HepG2 (cell line): Measurements from ENCODE around the gene PFN1. TPM values are rescaled to one million over a fixed set of nuclear protein-coding genes. Genes with fewer than 3 reads are reported as not detected.

Source experiments
- ATAC-seq: fragments of 200-7000 bp; cut with Tn5 transposase; 3 replicates; pipeline ENCODE4 v1.9.1; 2020; ENCODE audit warnings: mild to moderate bottlenecking, moderate library complexity
- BruUV-seq: library from RNA; stranded (reverse); fragments of 400-500 nt; replicated peaks from 2 replicates; lab custom pipeline; 2021; lab: Mats Ljungman, UMichigan
- CTCF ChIA-PET: fragments of 300-600 bp; formaldehyde crosslinking; extraction: SDS; loops from one replicate; lab custom pipeline; 2021; ENCODE audit warnings: low total read pairs, inconsistent platforms, low intra/inter-chr PET ratio; lab: Yijun Ruan, JAX
- POLR2A ChIA-PET: fragments of 350-600 bp; sonication (Branson Sonifier 250); formaldehyde crosslinking; loops from one replicate; lab custom pipeline; 2020; ENCODE audit warnings: antibody characterized with exemption, inconsistent platforms; lab: Yijun Ruan, JAX
- DNase-seq: peaks from one replicate; pipeline ENCODE4 v3.0.0-alpha.2; 2015; ENCODE audit warnings: low spot score
- FAIRE-seq: peaks from 3 replicates; lab custom pipeline; 2011; peaks lifted over from hg19 to GRCh38; lab: Jason Lieb, UNC
- H2AFZ ChIP-seq: one replicate; pipeline ENCODE4 v1.6.1; 2011; ENCODE audit warnings: low read length, inconsistent platforms
- H3K27ac ChIP-seq: fragments of 300-600 bp; 3 replicates; pipeline ENCODE4 v1.8.0; 2011; ENCODE audit warnings: mixed run types, mild to moderate bottlenecking, mixed read lengths, low read length, inconsistent platforms; ENCODE audit not compliant: insufficient read depth; ENCODE audit errors: extremely low read length
- H3K27me3 ChIP-seq, 2 experiments: fragments of 200-600 bp in 1 of 2; 2 replicates in 1 of 2; 3 replicates in 1 of 2; pipeline versions ENCODE4 v1.6.0 to v1.8.0; 2011; ENCODE audit warnings: low read length in 2 of 2, mild to moderate bottlenecking in 2 of 2, moderate library complexity in 2 of 2, inconsistent platforms in 1 of 2; ENCODE audit not compliant: insufficient read depth in 2 of 2, control insufficient read depth in 1 of 2
- H3K36me3 ChIP-seq, 2 experiments: fragments of 200-600 bp in 1 of 2; replicated peaks in 1 of 2; 2 replicates in 1 of 2; 3 replicates in 1 of 2; pipeline versions ENCODE4 v1.5.1 to v1.8.0; 2011; ENCODE audit warnings: low read length in 2 of 2, inconsistent platforms in 1 of 2; ENCODE audit not compliant: insufficient read depth in 2 of 2, control insufficient read depth in 1 of 2
- H3K4me1 ChIP-seq: 2 replicates; pipeline ENCODE4 v1.5.1; 2012; ENCODE audit warnings: low read length, inconsistent platforms; ENCODE audit not compliant: insufficient read depth
- H3K4me2 ChIP-seq: 2 replicates; pipeline ENCODE4 v1.6.0; 2011; ENCODE audit warnings: low read depth, low read length, inconsistent platforms
- H3K4me3 ChIP-seq, 3 experiments: fragments of 200-600 bp in 1 of 3; sonication (generic), shearing (Covaris generic) in 1 of 3; replicated peaks in 1 of 3; 2 replicates each; pipeline ENCODE4 v1.5.1; 2011 to 2016; ENCODE audit warnings: low read length in 3 of 3, inconsistent platforms in 2 of 3, low read depth in 2 of 3, mild to moderate bottlenecking in 2 of 3, control low read depth in 1 of 3, mixed read lengths in 1 of 3; ENCODE audit not compliant: insufficient read depth in 1 of 3
- H3K79me2 ChIP-seq: one replicate; pipeline ENCODE4 v1.6.1; 2011; ENCODE audit warnings: low read length, inconsistent platforms; ENCODE audit not compliant: insufficient read depth
- H3K9ac ChIP-seq: 2 replicates; pipeline ENCODE4 v1.6.0; 2011; ENCODE audit warnings: mild to moderate bottlenecking, low read depth, low read length, inconsistent platforms; ENCODE audit not compliant: insufficient read depth
- H3K9me3 ChIP-seq: 2 replicates; pipeline ENCODE4 v1.5.1; 2012; ENCODE audit warnings: mild to moderate bottlenecking, low read length
- H4K20me1 ChIP-seq: 2 replicates; pipeline ENCODE4 v1.6.0; 2011; ENCODE audit warnings: inconsistent platforms, mild to moderate bottlenecking, low read length, moderate library complexity; ENCODE audit not compliant: insufficient read depth
- CCAR2 ChIP-seq: fragments of 200-400 bp; formaldehyde crosslinking; optimal IDR thresholded peaks from 2 replicates; pipeline ENCODE3; 2018; ENCODE audit warnings: low read depth, mild to moderate bottlenecking, low read length, moderate library complexity
- CEBPG ChIP-seq: IDR thresholded peaks from 2 replicates; pipeline ENCODE4 v1.6.1; 2016
- KLF6 ChIP-seq: IDR thresholded peaks from 2 replicates; pipeline ENCODE4 v1.8.0; 2016; ENCODE audit warnings: missing biosample characterization, missing genetic modification reagents
- ONECUT2 ChIP-seq: sonication (generic); formaldehyde crosslinking; IDR thresholded peaks from 2 replicates; pipeline ENCODE4 v1.4.0; 2020; ENCODE audit warnings: missing genetic modification reagents
- PRDM15 ChIP-seq: sonication (generic); formaldehyde crosslinking; IDR thresholded peaks from 2 replicates; pipeline ENCODE4 v1.4.0; 2020; ENCODE audit warnings: missing genetic modification reagents
- SMAD1 ChIP-seq: sonication (generic); formaldehyde crosslinking; IDR thresholded peaks from 2 replicates; pipeline ENCODE4 v1.4.0; 2020; ENCODE audit warnings: missing genetic modification reagents, low read depth, mild to moderate bottlenecking, borderline replicate concordance
- YEATS2 ChIP-seq: sonication (generic); formaldehyde crosslinking; IDR thresholded peaks from 2 replicates; pipeline ENCODE4 v1.4.0; 2020; ENCODE audit warnings: missing genetic modification reagents, borderline replicate concordance
- ZBTB37 ChIP-seq: sonication (generic); formaldehyde crosslinking; IDR thresholded peaks from 2 replicates; pipeline ENCODE4 v1.4.0; 2020; ENCODE audit warnings: mild to moderate bottlenecking, missing genetic modification reagents
- ZEB1 ChIP-seq: IDR thresholded peaks from 2 replicates; pipeline ENCODE4 v1.6.1; 2012; ENCODE audit warnings: mild to moderate bottlenecking, low read depth, inconsistent platforms; ENCODE audit not compliant: insufficient replicate concordance
- ZNF142 ChIP-seq: sonication (generic); formaldehyde crosslinking; IDR thresholded peaks from 2 replicates; pipeline ENCODE4 v1.4.0; 2020; ENCODE audit warnings: missing genetic modification reagents
- WGBS: methylation state at CpG from one replicate; pipeline ENCODE4 v1.1.6; 2017; ENCODE audit warnings: low lambda C conversion rate; 5-methylcytosine and 5-hydroxymethylcytosine counted together
- in situ Hi-C: cut with HindIII; loops from 2 replicates; pipeline ENCODE4 v1.10.0; 2017; ENCODE audit warnings: low pct_unique_long_range_greater_than_20kb; ENCODE audit not compliant: extremely low pct_ligation_motif_present
- intact Hi-C: fragments of 100-400 bp; cut with micrococcal nuclease; formaldehyde crosslinking; loops from one replicate; pipeline ENCODE4 v1.10.0; 2022; ENCODE audit not compliant: unreplicated experiment
- polyA plus RNA-seq, 8 experiments: library from polyadenylated mRNA; depleted of rRNA in 3 of 8; stranded (reverse) in 7 of 8; unstranded in 1 of 8; fragments of >200 nt; fragmentation: Illumina TruSeq in 4 of 8; extraction: Trizol in 4 of 8; gene quantifications; 2 replicates each; pipeline versions ENCODE4 v1.2.1 to v1.2.3, GENCODE V29; 2011 to 2016; ENCODE audit warnings: low read depth in 4 of 8, missing spikeins in 1 of 8, mixed read lengths in 1 of 8; ENCODE audit not compliant: insufficient read depth in 1 of 8
- total RNA-seq, 5 experiments: library from RNA; depleted of rRNA; stranded (reverse); fragments of >200 nt; fragmentation: Illumina TruSeq; extraction: Trizol; gene quantifications; 2 replicates each; pipeline ENCODE4 v1.2.3, GENCODE V29; 2016; ENCODE audit warnings: low read depth in 1 of 5

PFN1 gene
- total and polyA plus RNA-seq, 2 of the 13 experiments (the other 11 are each of a cell fraction or from before 2014, with no cell fraction given) = 494 to 613 TPM

- no peak for TF ChIP-seq CCAR2
- TF ChIP-seq, all 625 proteins: peak for 163
Observed at GRCh38 chr17:4939796-4940554, 8.4 kb downstream of the PFN1 start, which contains the start of the genes RNF167 and SLC25A11 (continued).

- FAIRE-seq (no peak), DNase-seq (no peak), ATAC-seq (peak; percentile 13; the same call in 2 of the 3 replicates)
- H3K4me3 ChIP-seq = peak overlapping the region; percentile 73 to 97 (median 93)
- H3K9ac ChIP-seq = peak overlapping the region; percentile 95
- H3K27me3 ChIP-seq = no peaks in the 10 kb centered on the region; a peak in 1 of 5 replicates
- H2AFZ ChIP-seq = no peak overlapping the region
- H3K79me2 ChIP-seq = peaks cover 40% of the 10 kb centered on the region
- WGBS = 0% methylated on average over 4 of the region's 16 CpGs
- H3K36me3 ChIP-seq = peaks cover 8 to 27% of the 10 kb centered on the region in 2 experiments
- H3K4me2 ChIP-seq = peak overlapping the region; percentile 98
- in situ Hi-C loops = no loop called here
- intact Hi-C loops = no loop called here
- H3K9me3 ChIP-seq = no peaks in the 10 kb centered on the region
- BruUV-seq = no TSS peak
- ChIA-PET POLR2A (interaction anchor here (0.8 to 3.9 kb wide), 27 partner anchors 8 to 403 kb away, joined by 3 to 201 read pairs (median 6); partner anchors contain the start of genes ARRB2, CAMTA2, ENO3 and GLTPD2), CTCF (no interaction called here)
- H4K20me1 ChIP-seq = 0 out of 2 replicates have a peak, but pooled peaks cover 2% of the 10 kb centered on the region
- peaks cover 28% of the 10 kb centered on the region for H3K4me1 ChIP-seq
- H3K27ac ChIP-seq = peak overlapping the region; percentile 96
- 0 out of 2 replicates have a peak, but pooled peaks have one; percentile 17 for TF ChIP-seq ZBTB37 (CRISPR knock-in tag)
- no peak for TF ChIP-seq KLF6 (CRISPR knock-in tag)
- TF ChIP-seq ONECUT2 (CRISPR knock-in tag) = 0 out of 2 replicates have a peak, but pooled peaks have one; percentile 26
- TF ChIP-seq SMAD1 (CRISPR knock-in tag) = no peak
- peak; percentile 48 for TF ChIP-seq ZEB1
- 0 out of 2 replicates have a peak, but pooled peaks have one; percentile 45 for TF ChIP-seq PRDM15 (CRISPR knock-in tag)
- TF ChIP-seq YEATS2 (CRISPR knock-in tag) = no peak
- 0 out of 2 replicates have a peak, but pooled peaks have one; percentile 9 for TF ChIP-seq CEBPG (CRISPR knock-in tag)
- no peak for TF ChIP-seq ZNF142
Observed at GRCh38 chr17:4939546-4939795, 8.9 kb downstream of the PFN1 start.
